ENCODE measurements around the gene LPCAT1. TPM values are rescaled to one million over a fixed set of nuclear protein-coding genes. Genes with fewer than 3 reads are reported as not detected.
"Not testable (repeated sequence)": the region's sequence is repeated elsewhere in the genome, so short reads cannot be mapped to it uniquely, and the experiment has no call there.

Gene LPCAT1
- total RNA-seq (2014; rRNA removed; shearing (Covaris generic)): 48.9 and 49.1 TPM in 2 replicates

GRCh38 chr5:1523793-1524480, at the start of gene LPCAT1:
Gene LPCAT1 (minus strand): TSS chr5:1523960. CDS start chr5:1523844, 116 bp downstream.
- peak; percentile 83 for DNase-seq (ENCODE audit: low spot score)

GRCh38 chr5:1571875-1572274, 48.1 kb upstream of the LPCAT1 start:
- not testable (repeated sequence) for DNase-seq (ENCODE audit: low spot score)

DNA sequence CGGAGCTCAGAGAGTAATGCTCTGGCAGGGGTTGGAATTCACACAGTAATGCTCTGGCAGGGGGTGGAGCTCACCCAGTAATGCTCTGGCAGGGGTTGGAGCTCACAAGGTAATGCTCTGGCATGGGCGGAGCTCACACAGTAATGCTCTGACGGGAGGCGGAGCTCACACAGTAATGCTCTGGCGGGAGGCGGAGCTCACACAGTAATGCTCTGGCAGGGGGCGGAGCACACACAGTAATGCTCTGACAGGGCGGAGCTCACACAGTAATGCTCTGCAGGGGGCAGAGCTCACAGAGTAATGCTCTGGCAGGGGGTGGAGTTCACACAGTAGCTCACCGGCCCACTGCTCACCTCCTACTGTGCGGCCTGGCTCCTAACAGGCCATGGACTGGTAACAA, 47.2 kb upstream of the LPCAT1 start:
- peak; percentile 32 for DNase-seq (ENCODE audit: low spot score)

GRCh38 chr5:1568201-1568979, 44.6 kb upstream of the LPCAT1 start:
- peak; percentile 87 for DNase-seq (ENCODE audit: low spot score)

DNA sequence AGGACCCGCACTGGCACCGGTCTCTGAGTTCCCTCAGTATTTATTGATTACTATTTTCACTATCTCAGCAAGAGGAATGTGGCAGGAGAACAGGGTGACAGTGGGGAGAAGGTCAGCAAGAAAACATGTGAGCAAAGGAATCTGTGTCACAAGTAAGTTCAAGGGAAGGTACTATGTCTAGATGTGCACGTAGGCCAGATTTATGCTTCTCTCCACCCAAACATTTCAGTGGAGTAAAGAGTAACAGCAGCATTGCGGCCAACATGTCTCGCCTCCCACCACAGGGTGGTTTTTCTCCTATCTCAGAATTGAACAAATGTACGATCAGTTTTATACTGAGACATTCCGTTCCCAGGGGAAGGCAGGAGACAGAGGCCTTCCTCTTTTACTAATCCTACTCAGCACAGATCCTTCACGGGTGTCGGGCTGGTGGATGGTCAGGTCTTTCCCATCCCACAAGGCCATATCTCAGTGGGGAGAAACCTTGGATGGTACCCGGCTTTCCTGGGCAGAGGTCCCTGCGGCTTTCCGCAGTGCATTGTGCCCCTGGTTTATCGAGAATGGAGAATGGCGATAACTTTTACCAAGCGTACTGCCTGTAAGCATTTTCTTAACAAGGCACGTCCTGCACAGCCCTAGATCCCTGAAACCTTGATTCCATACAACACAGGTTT, 43.9 kb upstream of the LPCAT1 start:
- DNase-seq (ENCODE audit: low spot score): not testable (repeated sequence)

GRCh38 chr5:1565737-1566734, 42.3 kb upstream of the LPCAT1 start:
- DNase-seq (ENCODE audit: low spot score): no peak

- DNase-seq (ENCODE audit: low spot score): no peak
Measured at GRCh38 chr5:1564824-1565736, 41.3 kb upstream of the LPCAT1 start.

GRCh38 chr5:1564182-1564748, 40.5 kb upstream of the LPCAT1 start:
- DNase-seq (ENCODE audit: low spot score): no peak

DNA sequence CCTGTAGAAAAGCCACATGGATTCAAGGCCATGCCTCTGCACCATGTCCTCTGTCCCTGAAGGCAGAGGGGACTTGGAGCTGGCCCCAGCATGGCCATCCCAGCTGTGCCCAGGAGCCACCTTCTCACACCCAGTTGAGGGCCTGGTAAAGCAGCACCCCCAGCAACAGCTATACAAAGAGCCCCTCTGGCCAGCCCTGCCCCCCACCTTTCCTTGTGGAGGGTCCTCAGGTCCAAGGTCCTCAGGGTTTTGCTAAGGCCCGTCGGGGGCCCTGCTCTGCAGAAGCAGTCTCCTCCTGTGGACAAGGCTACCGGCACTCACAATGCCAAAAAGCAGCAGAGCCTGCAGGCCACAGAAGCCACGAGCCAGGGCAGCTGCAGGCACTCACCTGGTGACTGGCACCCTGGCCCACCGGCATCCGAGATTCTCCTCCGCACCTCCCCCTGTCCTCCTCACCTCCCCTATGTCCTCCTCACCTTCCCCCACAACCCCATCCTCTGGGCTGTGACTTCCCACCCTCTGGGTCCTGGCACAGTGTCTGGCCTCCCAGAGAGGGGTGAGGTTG, 39.9 kb upstream of the LPCAT1 start:
- no peak for DNase-seq (ENCODE audit: low spot score)

DNA sequence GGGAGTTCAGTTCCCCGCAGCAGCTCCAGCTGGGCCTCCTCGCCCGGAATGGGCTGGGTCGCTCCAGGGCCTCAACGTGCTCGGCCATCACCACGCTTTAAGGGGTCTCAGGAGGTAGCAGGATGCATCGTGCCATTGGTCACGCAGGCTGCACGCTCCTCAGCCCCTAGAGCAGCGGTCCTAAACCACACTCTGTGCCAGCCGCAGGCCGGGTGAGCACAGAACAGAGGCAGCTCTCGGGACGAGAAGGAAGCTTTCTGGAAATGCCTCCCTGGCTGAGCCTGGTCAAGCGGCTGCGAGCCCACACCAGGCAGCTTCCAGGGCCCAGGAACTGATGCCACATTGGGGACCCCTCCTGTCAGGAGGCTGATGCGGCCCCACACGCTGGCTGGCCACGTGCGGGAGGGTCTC, 39.3 kb upstream of the LPCAT1 start:
- DNase-seq (ENCODE audit: low spot score): no peak

GRCh38 chr5:1562599-1562998, 38.8 kb upstream of the LPCAT1 start:
- DNase-seq (ENCODE audit: low spot score): no peak

GRCh38 chr5:1561402-1561929, 37.7 kb upstream of the LPCAT1 start:
- no peak for DNase-seq (ENCODE audit: low spot score)

DNA sequence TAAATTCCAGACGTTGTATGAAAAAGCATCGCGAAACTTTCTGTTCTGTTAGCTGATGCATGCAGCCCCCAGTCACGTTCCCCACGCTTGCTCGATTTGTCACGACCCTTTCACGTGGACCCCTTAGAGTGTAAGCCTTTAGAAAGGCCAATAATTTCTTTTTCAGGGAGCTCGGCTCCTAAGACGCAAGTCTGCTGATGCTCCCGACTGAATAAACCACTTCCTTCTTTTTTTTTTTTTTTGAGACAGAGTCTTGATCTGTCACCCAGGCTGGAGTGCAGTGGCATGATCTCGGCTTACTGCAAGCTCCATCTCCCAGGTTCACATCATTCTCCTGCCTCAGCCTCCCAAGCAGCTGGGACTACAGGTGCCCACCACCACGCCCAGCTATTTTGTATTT, 36.7 kb upstream of the LPCAT1 start:
- not testable (repeated sequence) for DNase-seq (ENCODE audit: low spot score)

GRCh38 chr5:1558944-1559343, 35.2 kb upstream of the LPCAT1 start:
- no peak for DNase-seq (ENCODE audit: low spot score)

- peak; percentile 52 for DNase-seq (ENCODE audit: low spot score)
Measured at GRCh38 chr5:1557114-1557873, 33.5 kb upstream of the LPCAT1 start.

DNA sequence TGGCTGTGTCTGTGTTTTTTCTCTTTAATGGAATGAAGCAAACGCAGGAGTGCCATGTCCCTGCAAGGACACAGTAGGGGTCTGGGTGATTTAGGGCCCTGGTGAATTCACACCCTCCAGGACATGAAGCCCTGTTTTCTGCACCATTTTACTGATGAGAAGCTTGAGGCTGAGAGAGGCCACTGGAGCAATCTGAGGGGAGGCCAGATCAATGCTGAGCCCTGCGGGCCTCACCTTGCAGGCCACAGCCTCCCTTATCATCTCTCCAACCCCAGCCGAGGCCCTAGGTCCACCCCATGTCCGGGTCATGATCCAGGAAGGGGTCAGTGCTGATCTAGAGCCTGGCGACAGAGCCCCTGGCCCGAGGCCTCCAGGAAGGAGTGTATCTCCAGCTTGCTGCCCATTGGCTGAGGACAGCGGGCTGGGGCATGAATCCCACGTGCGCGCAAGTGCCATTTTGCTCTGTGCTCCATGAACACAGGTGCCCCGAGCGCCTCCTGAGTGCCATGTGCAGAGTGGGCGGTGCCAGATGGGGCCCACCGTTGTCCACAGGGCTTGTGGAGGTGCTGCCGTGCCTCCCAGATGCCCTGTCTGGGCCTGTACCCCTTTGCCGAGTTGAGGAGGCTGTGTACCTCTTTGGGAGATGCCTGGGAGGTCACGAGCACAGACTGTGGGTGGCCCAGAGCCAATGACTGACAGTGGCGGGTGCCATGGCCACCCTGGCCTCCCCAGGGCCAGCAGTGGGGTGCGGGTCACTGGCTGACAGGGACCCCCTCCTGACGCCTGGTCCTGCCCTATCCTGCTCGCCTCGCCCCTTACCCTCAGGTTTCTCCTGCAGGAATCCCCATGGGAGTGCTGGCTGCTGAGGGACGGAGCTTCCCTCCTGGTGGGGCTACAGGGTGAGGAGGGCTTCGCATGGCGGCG, 32.3 kb upstream of the LPCAT1 start:
- DNase-seq (ENCODE audit: low spot score): no peak

All from HT-29 (cell line).